ENCODE data around the gene IFITM5. TPM values are rescaled to one million over a fixed set of nuclear protein-coding genes. Genes with fewer than 3 reads are reported as not detected.
"Not testable (repeated sequence)": the region's sequence is repeated elsewhere in the genome, so short reads cannot be mapped to it uniquely, and the experiment has no call there.

The IFITM5 gene
- total RNA-seq, 2 experiments from 2014 or later: not detected

GRCh38 chr11:319121-319887 is 20.0 kb upstream of the IFITM5 start:
- H3K36me3 Mint-ChIP-seq: peaks cover 43% of the 10 kb centered on the region
- not testable (repeated sequence) for H3K27me3 Mint-ChIP-seq, DNase-seq, H3K9me3 Mint-ChIP-seq
- peaks cover 35% of the 10 kb centered on the region for H3K4me1 Mint-ChIP-seq
- peak overlapping the region; percentile 93 for H3K4me3 Mint-ChIP-seq
- H3K27ac Mint-ChIP-seq: peak overlapping the region; percentile 98

GRCh38 chr11:318405-319120 is 19.2 kb upstream of the IFITM5 start:
- not testable (repeated sequence) for H3K4me3 Mint-ChIP-seq, H3K27me3 Mint-ChIP-seq, DNase-seq, H3K9me3 Mint-ChIP-seq, H3K27ac Mint-ChIP-seq
- Mint-ChIP-seq H3K36me3 (peaks cover 50% of the 10 kb centered on the region), H3K4me1 (peaks cover 29% of the 10 kb centered on the region)

GRCh38 chr11:317668-318404 is 18.5 kb upstream of the IFITM5 start:
- peaks cover 53% of the 10 kb centered on the region for H3K36me3 Mint-ChIP-seq

GRCh38 chr11:316891-317301 is 17.6 kb upstream of the IFITM5 start:
- Mint-ChIP-seq H3K27me3 (peaks cover 6% of the 10 kb centered on the region), H3K27ac (peak overlapping the region; percentile 97), H3K4me3 (peak overlapping the region; percentile 92), H3K9me3 (no peaks in the 10 kb centered on the region), H3K36me3 (peaks cover 53% of the 10 kb centered on the region), H3K4me1 (peaks cover 33% of the 10 kb centered on the region)
- no peak for DNase-seq

More at GRCh38 chr11:317668-318404, 18.5 kb upstream of the IFITM5 start:
- Mint-ChIP-seq H3K27ac (peak overlapping the region; percentile 97), H3K4me1 (peaks cover 30% of the 10 kb centered on the region), H3K4me3 (peak overlapping the region; percentile 92)
- DNase-seq, H3K27me3 Mint-ChIP-seq, H3K9me3 Mint-ChIP-seq: not testable (repeated sequence)

- DNase-seq: no peak
- peak overlapping the region; percentile 97 for H3K27ac Mint-ChIP-seq
- peak overlapping the region; percentile 92 for H3K4me3 Mint-ChIP-seq
- peaks cover 53% of the 10 kb centered on the region for H3K36me3 Mint-ChIP-seq
- H3K9me3 Mint-ChIP-seq: no peaks in the 10 kb centered on the region
- peaks cover 6% of the 10 kb centered on the region for H3K27me3 Mint-ChIP-seq
- peaks cover 35% of the 10 kb centered on the region for H3K4me1 Mint-ChIP-seq
Measured at GRCh38 chr11:316031-316701, 16.8 kb upstream of the IFITM5 start.

- Mint-ChIP-seq H3K4me1 (peaks cover 34% of the 10 kb centered on the region), H3K36me3 (peaks cover 51% of the 10 kb centered on the region), H3K9me3 (no peaks in the 10 kb centered on the region), H3K4me3 (peak overlapping the region; percentile 86), H3K27me3 (peaks cover 6% of the 10 kb centered on the region), H3K27ac (peak overlapping the region; percentile 96)
- DNase-seq: no peak
Measured at GRCh38 chr11:315516-315994, 16.2 kb upstream of the IFITM5 start.

GRCh38 chr11:315051-315481 is 15.7 kb upstream of the IFITM5 start:
- peaks cover 46% of the 10 kb centered on the region for H3K36me3 Mint-ChIP-seq

GRCh38 chr11:314554-314875 is 15.2 kb upstream of the IFITM5 start:
- Mint-ChIP-seq H3K4me1 (peaks cover 28% of the 10 kb centered on the region), H3K27ac (peak overlapping the region; percentile 96), H3K36me3 (peaks cover 46% of the 10 kb centered on the region), H3K4me3 (peak overlapping the region; percentile 86)
- DNase-seq, H3K9me3 Mint-ChIP-seq, H3K27me3 Mint-ChIP-seq: not testable (repeated sequence)

More at GRCh38 chr11:315051-315481, 15.7 kb upstream of the IFITM5 start:
- Mint-ChIP-seq H3K4me3 (peak overlapping the region; percentile 86), H3K27ac (peak overlapping the region; percentile 96), H3K27me3 (peaks cover 6% of the 10 kb centered on the region), H3K4me1 (peaks cover 30% of the 10 kb centered on the region), H3K9me3 (no peaks in the 10 kb centered on the region)
- DNase-seq: no peak

GRCh38 chr11:313787-314553 is 14.6 kb upstream of the IFITM5 start, which contains the start of gene IFITM1:
IFITM1 (plus strand) TSS chr11:314040; CDS start chr11:314171, 131 bp downstream.
- Mint-ChIP-seq H3K36me3 (peaks cover 48% of the 10 kb centered on the region), H3K4me1 (peaks cover 28% of the 10 kb centered on the region), H3K4me3 (peak within 1 kb of the TSS; percentile 86), H3K9me3 (no peaks in the 10 kb centered on the region), H3K27me3 (peaks cover 6% of the 10 kb centered on the region), H3K27ac (peak within 1 kb of the TSS; percentile 96)
- peak; percentile 67 for DNase-seq

- Mint-ChIP-seq H3K4me3 (peak overlapping the region; percentile 86), H3K36me3 (peaks cover 54% of the 10 kb centered on the region), H3K9me3 (no peaks in the 10 kb centered on the region), H3K27me3 (peaks cover 6% of the 10 kb centered on the region), H3K4me1 (peaks cover 28% of the 10 kb centered on the region), H3K27ac (peak overlapping the region; percentile 96)
- no peak for DNase-seq
Measured at GRCh38 chr11:313304-313786, 14.0 kb upstream of the IFITM5 start.

GRCh38 chr11:312092-312816 is 12.9 kb upstream of the IFITM5 start:
- Mint-ChIP-seq H3K4me1 (peaks cover 25% of the 10 kb centered on the region), H3K27ac (peak overlapping the region; percentile 96), H3K9me3 (no peaks in the 10 kb centered on the region), H3K27me3 (peaks cover 6% of the 10 kb centered on the region), H3K36me3 (peaks cover 50% of the 10 kb centered on the region), H3K4me3 (peak overlapping the region; percentile 86)
- no peak for DNase-seq

- Mint-ChIP-seq H3K36me3 (peaks cover 39% of the 10 kb centered on the region), H3K4me1 (peaks cover 19% of the 10 kb centered on the region), H3K27ac (peak overlapping the region; percentile 96), H3K4me3 (peak overlapping the region; percentile 86)
- DNase-seq: peak; percentile 53
- H3K27me3 Mint-ChIP-seq, H3K9me3 Mint-ChIP-seq: not testable (repeated sequence)
Measured at GRCh38 chr11:311013-311748, 11.9 kb upstream of the IFITM5 start.
